ENCODE measurements around the gene PDCD4.

PDCD4 gene

DNA sequence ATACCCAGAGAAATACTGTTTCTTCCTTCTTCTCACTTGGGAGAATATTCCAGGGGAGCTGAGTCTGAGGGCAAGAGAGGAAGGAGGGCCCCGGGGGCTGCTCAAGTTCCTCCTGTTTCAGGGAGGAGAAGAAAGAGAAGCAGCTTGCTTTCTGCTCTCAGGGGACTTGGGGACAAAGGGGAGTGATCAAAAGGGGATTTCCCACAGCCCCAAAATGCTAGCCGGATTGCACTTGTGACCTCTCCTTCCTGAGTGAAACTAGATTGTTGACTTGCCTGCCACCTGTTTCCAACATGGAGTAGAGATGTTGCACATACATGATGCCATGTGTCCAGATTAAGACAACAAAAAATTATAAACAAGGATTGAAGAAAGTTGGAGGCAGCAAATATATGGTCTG is 28.7 kb upstream of the PDCD4 start:
- no peak for DNase-seq

DNA sequence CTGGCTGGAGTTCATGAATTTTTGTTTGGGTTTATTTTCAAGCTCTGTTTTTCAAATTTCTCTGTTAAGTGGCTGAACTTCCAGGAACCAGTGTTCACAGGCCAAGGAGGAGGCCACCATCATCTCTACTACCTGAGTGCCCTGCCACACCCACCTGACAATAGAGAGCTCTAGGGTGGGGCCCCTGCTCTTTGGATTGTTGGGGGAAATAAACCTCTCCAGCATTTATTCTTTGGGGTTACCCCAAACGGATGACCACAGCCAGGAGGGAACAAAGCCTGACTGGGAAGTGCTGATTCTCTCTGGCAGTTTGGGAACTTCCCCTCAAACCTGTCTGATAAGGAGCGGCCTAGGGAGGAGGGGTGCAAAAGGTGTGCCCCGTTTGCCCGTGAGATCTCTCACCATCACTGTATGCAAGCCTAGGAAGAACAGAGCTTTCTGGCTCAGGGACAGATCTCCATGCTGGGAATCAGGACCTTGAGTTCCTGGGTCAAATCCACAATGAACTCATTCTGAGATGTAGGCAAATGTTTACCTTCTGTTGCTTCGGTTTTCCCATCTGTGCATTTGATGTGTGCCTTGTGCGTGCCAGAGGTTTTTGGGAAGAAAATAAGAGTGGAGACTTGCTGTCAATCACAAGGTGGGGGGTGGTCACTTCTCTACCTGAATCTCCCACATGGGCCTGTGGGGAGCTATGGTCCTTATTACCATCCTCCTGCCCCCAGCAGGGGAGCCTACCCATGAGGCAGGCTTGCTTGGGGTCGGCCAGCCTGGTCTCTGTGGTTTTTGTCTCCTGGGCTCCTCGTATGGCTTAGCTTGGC is 27.7 kb upstream of the PDCD4 start:
- no peak for DNase-seq

DNA sequence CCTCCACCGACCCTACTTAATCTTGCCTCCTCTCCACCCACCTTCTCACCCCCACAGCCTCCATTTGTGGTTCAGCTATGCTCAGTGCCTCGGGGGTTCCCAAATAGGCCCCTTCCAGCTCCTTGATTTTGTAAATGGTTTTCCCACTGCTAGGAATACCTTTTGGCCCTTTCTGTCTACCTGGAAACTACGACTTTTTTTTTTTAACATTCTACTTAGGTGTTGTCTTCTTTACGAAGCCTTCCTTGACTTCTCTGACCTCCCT is 27.2 kb upstream of the PDCD4 start:
- no peak for DNase-seq

DNA sequence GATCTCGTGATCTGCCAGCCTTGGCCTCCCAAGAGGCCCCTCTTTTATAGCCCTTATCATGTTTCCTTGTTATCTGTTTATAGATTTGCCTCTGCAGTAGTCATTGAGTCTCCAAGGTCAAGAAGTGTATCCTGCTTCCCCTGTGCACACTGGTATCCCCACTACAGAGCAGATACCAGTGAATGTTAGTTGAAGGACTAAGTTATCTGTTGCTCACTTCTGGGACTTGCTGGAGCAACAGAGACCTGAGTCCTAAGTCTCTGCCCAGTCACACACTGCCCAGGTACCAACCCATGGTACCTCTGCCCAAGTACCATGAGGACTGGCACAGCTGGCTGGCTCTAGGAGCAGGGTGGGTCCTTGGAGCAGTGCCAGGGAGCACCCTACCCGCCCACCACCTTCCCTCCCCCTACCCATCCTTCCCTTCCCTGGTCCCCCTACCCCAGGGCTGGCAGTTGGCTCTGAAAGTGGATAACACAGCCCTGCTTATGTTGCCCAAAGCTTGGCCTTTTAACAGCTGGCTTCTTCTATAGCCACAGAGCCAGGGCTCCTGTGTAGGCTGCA is 26.5 kb upstream of the PDCD4 start:
- no peak for DNase-seq

DNA sequence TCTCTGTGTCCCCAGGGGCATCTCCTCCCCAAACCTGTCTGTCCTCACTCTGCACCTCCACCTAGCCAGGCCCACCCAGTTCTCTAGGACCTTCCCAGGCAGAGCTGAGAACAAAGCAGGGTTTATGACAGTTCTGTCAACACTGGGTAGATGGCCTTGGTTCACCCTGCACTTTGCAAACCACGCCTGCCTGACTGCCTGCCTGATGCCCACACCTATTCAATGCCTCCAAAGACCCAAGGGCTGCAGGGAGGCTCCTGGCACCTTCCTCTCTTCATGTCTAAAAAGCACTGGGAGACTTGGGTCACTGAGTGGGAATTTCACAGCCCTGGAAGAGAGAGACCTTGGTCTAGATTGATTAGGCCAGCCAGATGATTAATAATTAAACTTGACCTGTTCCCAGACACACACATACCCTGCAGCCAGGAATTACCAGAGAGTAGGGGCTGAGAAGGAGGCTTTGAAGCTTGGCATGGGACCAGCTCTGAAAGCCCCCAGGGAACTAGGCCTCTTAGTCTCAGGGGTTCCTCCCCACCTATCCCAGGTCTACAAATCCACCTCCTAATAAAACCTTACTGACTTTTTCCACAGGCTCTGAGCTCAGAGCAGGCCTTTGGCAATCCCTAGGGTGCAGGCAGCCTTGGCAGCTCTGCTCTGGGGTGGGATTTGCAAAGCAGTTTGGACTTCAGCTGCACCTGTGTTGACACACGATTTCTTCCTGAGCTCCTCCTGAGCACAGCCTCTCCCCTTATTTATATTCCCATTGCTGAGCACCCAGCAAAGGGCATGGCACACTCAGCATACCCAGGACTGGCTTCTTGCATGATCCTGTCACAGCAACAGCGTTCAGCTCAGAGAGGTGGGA is 25.7 kb upstream of the PDCD4 start:
- DNase-seq, result no peak

DNA sequence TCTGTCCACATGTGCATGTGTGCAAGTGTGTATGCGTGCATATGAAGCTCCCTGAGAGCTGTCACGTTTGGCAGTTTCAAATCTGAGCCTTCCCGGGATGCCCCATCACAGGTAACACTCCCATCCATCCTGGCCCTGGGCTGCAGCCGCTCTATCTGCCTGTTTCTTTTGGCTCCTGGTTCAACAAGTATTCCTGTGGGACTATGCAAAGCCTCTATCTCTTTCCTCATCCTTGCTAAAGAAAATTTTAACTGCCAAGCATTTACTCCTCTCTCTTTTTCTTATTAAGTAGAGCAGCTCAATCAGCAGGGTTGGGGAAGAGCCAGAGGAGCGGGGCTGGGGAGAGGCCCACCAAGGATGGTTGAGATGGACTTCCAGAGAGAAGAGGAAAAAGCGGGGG is 24.4 kb upstream of the PDCD4 start:
- DNase-seq, result no peak

DNA sequence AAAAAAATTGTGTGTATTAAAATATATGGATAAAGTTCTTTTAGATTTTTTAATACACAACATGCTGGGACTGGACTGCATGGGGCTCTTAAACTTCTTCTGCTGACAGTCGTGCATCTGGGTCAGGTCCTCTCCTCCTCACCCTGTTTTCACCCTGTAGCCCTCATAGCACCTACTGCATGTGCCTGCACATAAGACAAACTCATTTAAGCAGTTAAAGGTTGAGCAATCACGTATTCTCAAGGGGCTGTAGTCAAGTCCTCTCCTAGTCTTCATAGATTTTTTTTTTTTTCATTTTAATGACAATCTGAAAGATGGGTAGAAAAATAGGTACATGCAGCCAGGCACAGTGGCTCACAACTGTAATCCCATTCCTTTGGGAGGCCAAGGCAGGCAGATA is 23.6 kb upstream of the PDCD4 start:
- no peak for DNase-seq

DNA sequence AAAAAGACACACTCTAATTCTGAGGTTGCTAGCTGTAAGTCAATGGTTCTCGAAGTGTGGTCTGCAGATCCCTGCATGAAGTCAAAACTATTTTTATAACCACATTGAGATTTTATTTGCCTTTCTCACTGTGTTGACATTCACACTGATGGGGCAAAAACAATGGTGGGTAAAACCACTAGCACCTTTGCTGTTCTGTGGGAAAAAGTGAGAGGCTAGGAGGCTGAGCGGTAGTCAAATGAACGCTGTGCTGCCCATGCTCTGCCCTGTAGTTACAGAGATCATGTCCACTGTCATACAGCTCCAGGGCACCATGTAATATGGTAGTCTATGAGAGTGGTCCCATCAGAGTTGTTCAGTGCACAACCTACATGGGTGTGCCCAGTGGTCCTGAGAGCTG is 21.6 kb upstream of the PDCD4 start:
- no peak for DNase-seq

DNA sequence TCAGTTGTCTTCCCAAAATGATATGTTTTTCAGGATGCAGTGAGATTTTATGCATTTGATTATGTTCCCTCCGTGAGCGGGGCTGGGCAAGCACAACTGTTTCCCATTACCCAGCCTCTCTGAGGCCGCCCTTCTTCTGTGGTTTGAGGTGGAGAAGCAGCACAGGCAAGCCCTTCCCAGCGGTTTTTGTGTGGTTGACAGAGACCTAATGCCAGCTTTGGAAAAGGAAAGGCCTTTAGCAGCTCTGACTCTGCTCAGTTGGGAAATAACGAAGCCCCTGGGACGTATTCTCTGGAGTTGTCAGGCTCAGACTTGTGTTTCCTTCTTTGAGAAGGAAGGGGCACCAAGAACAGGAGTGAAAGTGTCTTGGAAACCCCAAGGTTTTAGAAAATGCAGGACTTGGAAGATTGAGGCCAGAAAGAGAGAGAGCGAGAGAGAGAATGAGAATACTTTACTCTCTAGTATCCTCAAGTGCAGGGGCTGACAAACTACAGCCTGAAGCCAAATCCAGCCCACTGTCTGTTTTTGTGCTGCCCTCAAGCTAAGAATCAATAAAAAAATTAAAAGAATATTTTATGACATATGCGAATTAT is 20.6 kb upstream of the PDCD4 start:
- no peak for DNase-seq

DNA sequence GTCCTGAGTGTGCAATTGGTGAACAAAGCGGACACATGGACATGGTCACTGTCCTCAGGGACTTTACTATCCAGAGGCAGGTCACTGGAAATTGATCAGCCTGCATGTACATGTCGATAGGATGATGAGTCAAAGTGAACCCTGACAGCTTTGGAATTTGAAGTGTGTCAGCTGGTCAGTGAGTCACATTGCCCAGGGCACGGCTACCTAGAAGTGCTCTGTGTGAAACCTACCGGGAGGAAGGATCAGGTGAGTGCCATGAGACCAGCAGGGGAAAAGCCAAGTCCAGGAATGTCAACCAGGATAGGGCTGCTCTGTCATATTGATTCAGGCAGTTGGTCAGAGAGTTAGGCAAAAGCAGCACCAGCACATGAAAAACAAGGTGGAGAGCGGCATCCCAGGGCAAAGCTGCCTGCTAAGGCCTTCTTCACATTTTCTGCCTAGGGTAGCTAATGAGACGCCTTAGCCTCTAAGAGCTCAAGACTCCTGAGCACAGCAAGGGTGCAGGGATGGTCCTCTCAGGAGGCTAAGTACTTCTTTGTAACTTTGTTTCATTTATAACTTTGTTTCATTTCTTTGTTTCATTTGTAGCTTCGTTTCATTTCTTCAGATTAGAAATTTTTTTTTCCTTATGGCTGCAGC is 19.4 kb upstream of the PDCD4 start:
- no peak for DNase-seq

DNA sequence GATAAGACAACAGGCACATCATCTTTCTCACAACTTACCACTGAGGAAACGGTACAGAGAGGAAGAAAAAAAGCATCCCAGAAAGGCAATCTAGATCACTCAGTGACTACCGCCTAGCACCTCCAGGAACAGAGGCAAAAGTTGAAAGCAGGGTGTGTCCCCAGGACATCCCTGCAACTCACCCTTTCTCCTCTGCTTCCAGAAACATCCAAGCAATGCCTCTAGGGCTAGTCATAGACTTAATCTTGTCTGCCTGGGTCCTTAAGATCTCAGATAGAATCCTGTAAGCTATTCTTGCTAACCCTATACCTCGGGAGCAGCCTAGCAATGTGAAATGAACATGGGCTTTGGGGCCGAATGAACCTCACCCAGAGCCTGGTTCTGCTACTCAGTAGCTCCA is 18.8 kb upstream of the PDCD4 start:
- no peak for DNase-seq

DNA sequence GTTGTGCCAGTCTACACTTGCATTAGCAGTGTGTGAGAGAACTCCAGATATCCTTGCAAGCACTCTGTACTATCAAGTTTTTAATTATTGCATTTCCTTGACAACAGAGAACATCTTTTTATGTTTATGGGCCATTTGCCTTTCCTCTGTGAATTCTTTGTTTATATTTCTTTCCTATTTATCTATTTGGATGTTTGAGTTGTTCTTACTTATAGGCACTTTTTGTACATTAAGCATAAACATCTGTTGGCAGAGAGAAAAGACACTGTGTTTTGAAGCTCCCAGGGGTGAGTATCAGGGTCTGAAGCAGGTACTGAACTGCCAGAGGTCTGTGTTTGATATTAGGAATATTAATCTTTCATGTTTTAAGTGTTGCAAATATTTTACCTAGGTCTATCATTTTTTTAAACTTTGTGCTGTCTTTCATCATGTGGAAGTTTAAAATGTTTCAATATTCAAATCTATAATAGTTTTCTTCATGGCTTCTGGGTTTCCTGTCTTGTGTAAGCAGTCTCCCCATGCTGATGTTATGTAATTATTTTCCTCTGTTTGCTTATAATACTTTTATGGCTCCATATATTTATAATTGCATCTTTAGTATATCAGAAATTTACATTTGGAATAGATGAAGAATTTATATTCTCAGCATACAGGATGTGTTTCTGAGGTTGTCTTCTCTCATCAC is 17.7 kb upstream of the PDCD4 start:
- DNase-seq, result no peak

DNA sequence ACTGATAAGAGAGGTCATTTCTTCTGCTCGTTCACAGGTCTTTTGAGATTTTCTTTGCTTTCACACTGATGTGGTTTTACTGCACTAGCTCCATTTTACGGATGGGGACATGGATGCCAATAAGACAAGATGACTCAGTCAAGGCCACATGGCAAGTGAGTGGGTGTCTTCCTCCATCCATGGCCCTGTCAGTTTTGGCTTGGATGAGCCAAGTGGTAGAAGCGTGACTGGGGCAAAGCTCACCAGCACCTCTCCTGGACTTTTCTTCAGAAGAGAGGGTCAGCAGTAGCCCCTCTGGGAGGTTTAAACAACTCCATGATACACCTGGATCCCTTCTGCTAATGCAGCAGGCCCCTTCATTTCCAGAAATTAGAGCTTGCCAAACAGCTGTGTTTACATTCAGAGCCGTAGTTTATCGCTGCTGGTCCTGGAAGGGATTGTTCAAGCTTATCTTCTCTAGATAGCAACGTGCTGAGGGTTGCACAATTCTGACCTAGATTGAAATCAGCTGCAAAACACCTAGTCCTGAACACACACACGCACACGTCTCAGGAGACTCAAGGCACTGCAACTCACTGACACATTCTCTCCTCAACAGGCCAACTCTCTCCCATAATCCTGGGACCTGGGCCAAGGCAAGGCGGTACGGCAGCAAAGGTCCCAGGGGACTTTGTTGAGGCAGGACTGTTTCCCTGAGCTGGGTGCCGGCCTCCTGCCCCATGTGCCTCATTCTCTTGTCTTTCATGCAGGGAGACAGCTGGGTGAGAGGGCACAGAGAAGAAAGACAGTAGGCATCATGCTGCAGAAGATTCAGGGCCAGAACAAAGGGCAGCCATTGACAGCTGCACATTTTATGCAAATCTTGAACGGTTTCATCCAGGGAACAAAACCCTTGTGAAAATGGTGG is 14.2 kb upstream of the PDCD4 start:
- no peak for DNase-seq

DNA sequence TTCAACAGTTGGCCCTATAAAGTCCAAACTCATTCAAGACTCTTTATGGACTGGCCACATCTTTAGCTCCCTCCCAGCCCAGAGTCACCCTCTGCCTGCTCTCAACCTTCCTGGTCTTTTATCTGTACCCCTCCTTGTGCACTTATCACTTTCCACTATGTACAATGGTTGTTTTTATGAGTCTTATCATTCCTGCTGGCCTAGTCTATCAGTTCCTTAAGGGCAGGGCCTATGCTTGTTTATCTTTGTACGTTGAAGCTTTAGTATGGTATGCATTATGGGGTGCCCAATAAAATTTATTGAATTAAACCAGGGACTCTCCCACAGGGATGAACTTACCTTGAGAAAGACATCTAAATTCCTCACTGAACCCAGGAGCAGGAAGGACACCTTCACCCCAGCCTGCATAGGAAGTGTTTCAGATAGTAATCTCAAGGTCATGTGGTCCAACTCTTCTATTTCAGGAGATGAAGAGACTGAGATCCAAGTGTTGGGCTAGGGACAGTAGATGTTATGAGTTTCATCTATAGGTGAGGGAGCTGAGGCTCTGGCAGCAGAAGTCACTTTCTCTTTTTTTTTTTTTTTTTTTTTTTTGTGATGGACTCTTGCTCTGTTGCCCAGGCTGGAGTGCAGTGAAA is 13.3 kb upstream of the PDCD4 start:
- DNase-seq, result no peak

DNA sequence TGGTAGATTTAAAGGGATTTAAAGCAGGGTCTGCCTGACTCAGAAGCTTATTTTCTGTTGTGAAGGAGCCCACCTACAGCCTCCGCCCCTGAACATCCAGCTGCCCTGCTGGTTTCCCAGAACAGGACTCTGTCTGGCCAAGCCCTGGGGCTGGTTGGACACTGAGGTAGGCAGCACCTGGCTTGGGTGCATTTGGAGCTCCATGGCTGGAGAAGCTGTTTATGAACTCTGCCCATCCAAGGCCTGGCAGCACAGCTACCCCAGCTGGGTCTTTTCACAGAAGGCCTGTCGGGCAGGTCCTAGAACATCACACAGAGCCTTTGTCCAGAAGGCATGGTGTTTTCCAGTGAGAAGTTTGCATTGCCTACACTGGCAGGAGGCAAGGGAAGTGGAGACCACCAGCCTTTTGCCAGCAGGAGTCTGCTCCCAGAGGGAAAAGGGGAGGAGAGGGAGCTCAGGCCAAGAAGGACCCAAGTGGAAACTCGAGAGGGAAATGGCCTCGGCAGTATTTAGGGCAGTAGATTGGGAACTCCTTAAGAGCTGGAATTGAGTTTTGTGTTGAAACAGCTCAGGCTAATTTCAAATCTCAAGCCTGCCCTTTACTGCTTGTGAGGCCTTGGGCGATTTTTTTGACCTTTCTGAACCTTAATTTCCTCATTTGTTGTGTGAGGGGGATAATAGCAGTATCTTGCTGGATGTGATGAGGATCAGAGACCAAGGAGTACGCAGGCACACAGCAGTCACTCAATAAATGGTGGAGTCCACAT is 12.3 kb upstream of the PDCD4 start:
- no peak for DNase-seq

DNA sequence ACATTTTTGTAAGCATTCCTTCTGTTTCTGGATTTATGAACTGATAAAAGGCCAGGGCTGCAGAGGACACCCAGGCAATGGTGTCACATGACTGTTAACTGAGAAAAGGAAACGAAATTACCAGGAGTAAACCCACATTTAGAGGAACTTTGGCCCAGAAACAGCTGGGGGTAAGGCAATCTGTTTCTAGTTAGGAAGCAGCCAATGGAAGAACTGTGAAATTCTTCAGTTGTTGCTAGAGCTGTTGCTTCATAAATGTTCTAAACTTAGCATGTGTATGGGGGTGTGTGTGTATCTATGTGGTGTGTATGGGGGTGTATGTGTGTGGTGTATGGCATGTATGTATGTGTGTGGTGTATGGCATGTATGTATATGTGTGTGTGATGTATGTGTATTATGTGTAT is 11.8 kb upstream of the PDCD4 start:
- no peak for DNase-seq

DNA sequence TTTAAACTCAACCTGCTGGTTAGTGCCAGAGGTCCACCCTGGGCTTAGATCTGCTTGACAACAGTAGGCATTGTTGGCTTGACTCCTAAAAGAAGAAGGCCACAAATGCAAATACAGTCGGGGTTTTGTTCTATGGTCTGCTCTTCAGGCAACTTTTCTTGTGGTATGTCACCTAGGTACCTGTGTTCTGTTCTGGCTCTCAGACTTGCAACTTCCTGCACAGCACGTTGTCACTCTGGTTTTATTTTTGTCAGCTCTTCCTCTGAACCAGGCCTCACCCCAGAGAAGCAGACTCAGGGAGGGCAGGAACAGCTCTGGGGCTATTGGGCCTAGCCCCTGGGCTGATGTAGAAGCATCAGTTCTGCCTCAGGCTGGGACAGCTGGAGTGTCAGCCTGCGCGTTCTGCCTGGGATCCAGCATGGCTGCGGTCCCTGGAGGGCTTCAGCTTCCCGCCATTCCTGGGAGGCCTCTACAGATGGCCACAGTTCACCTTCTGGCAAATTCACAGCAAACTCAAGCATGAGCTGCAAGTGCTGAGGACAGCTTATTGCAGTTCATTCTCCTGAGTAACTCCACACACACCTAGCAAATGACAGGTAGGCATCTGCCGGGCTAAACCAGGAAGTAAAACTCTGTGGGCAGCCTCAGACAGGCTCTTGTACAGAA is 11.0 kb upstream of the PDCD4 start:
- DNase-seq, result no peak

DNA sequence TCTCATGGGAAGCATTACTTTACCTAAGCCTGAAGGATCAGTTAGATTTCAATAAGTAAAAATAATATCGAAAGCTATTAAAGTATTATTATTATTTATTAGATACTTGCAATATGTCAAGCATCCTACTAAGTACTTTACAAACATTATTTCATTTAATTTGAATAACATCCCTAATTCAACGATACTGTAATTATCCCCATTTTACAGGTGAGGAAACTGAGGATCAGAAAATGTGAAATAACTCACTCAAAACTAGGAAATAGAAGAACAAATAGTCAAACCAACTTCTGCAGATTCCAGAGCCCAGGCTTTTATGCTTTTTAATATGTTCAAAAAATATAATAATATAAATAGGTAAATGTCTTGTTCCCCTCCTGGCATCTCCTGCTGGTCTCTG is 10.3 kb upstream of the PDCD4 start:
- no peak for DNase-seq

DNA sequence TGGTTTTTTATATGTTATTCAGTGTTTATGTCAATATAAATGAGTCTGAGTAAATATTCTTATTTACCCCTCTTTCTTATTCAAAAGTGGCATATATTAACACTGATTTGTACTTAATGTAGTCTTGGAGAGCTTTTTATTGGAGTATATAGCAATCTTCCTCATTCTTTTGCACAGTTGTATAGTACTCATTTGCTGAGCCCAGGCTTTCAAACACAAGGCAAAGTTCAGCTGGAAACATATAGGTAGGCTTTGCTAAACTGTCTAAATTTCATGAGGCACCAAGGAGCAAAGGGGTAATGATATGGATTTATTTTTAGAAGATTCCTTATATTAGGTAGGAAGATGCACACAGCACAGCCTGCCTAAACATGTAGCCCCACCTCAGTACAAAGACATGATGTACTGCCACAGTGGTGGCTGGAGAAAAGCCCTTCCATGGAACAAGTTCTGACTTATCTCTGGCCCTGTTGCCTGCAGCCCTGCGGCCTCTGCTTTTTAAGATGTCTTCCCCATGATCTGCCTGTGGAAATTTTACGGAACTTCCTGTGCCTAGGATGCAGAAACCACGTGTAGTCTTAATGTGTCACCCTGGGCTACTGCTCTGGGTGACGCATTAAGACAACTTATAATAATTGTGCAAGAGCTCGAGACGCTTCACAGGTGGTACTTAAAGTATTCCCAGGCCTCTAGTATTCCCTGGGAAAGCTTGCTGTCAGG is 9.6 kb upstream of the PDCD4 start:
- DNase-seq, result no peak

All from stimulated activated CD4-positive, alpha-beta T cell treated with anti-CD3 and anti-CD28 coated beads, Interleukin-4, amount 100 ng/mL, for 1 hour (primary cell).